Panc1 (cell line): Measurements from ENCODE around the gene SNX10. TPM values are rescaled to one million over a fixed set of nuclear protein-coding genes. Genes with fewer than 3 reads are reported as not detected.

Experiments used
- ATAC-seq: fragments of 200-7000 bp; cut with Tn5 transposase; 2 replicates; pipeline ENCODE4 v1.9.1; 2020; ENCODE audit warnings: mild to moderate bottlenecking, moderate library complexity
- BruUV-seq: library from RNA; stranded (reverse); fragments of 400-500 nt; replicated peaks from 2 replicates; lab custom pipeline; 2021; lab: Mats Ljungman, UMichigan
- CTCF ChIA-PET: fragments of 300-600 bp; sonication (Branson Sonifier 250); formaldehyde crosslinking; loops from one replicate; lab custom pipeline; 2022; ENCODE audit warnings: antibody characterized with exemption; lab: Charles Lee
- POLR2A ChIA-PET: fragments of 300-600 bp; sonication (Branson Sonifier 250); formaldehyde crosslinking; loops from one replicate; lab custom pipeline; 2022; ENCODE audit warnings: antibody characterized with exemption; lab: Charles Lee
- DNase-seq: peaks from one replicate; pipeline ENCODE4 v3.0.0-alpha.2; 2010; ENCODE audit warnings: low read depth, low spot score
- H3K27ac ChIP-seq: 2 replicates; pipeline ENCODE4 v1.5.1; 2011; ENCODE audit warnings: mild to moderate bottlenecking, low read length, inconsistent platforms
- H3K27me3 ChIP-seq: fragments of 200-500 bp; sonication (Bioruptor generic); 2 replicates; pipeline ENCODE4 v1.6.0; 2014; ENCODE audit warnings: low read length, inconsistent platforms; ENCODE audit not compliant: control insufficient read depth, insufficient read depth
- H3K36me3 ChIP-seq: fragments of 200-500 bp; sonication (Bioruptor generic); 2 replicates; pipeline ENCODE4 v1.5.1; 2014; ENCODE audit warnings: inconsistent platforms, mild to moderate bottlenecking, low read length, moderate library complexity; ENCODE audit not compliant: control insufficient read depth, insufficient read depth
- H3K4me1 ChIP-seq: 2 replicates; pipeline ENCODE4 v1.5.1; 2011; ENCODE audit warnings: inconsistent platforms, mild to moderate bottlenecking, low read length, moderate library complexity; ENCODE audit not compliant: control insufficient read depth, insufficient read depth
- H3K4me3 ChIP-seq, 2 experiments: 2 replicates each; pipeline ENCODE4 v1.5.1; 2011 to 2012; ENCODE audit warnings: low read depth in 2 of 2, low read length in 2 of 2, mild to moderate bottlenecking in 2 of 2, inconsistent platforms in 1 of 2, moderate library complexity in 1 of 2
- H3K9me3 ChIP-seq: fragments of 200-500 bp; sonication (Bioruptor generic); 2 replicates; pipeline ENCODE4 v1.5.1; 2014; ENCODE audit warnings: low read depth, mild to moderate bottlenecking, inconsistent platforms, low read length, moderate library complexity; ENCODE audit not compliant: control insufficient read depth, insufficient read depth
- CTCF ChIP-seq: fragments of 450-650 bp; IDR thresholded peaks from 2 replicates; pipeline ENCODE4 v1.5.1; 2017; ENCODE audit warnings: mild to moderate bottlenecking
- POLR2AphosphoS5 ChIP-seq: IDR thresholded peaks from 2 replicates; pipeline ENCODE4 v1.6.1; 2012; ENCODE audit warnings: mild to moderate bottlenecking, low read depth, low read length, moderate library complexity
- REST ChIP-seq, 2 experiments: IDR thresholded peaks; 2 replicates each; pipeline ENCODE4 v1.6.1; 2011 to 2012; ENCODE audit warnings: low read depth in 2 of 2, control low read depth in 1 of 2, low read length in 1 of 2, mild to moderate bottlenecking in 1 of 2, moderate library complexity in 1 of 2; ENCODE audit not compliant: insufficient read depth in 1 of 2
- SIN3A ChIP-seq: IDR thresholded peaks from 2 replicates; pipeline ENCODE4 v1.6.1; 2012; ENCODE audit warnings: low read depth, mild to moderate bottlenecking, low read length, moderate library complexity, borderline replicate concordance; ENCODE audit not compliant: insufficient read depth
- TCF7L2 ChIP-seq: IDR thresholded peaks from 2 replicates; pipeline ENCODE4 v1.6.1; 2011; ENCODE audit warnings: mild to moderate bottlenecking, low read depth, low read length, inconsistent platforms
- in situ Hi-C: cut with HindIII; loops from 2 replicates; pipeline ENCODE4 v1.10.0; 2016; ENCODE audit warnings: low sequenced_read_pairs, low pct_unique_long_range_greater_than_20kb
- intact Hi-C: fragments of 100-400 bp; cut with micrococcal nuclease; formaldehyde crosslinking; loops from one replicate; pipeline ENCODE4 v1.10.0; 2022; ENCODE audit not compliant: unreplicated experiment
- total RNA-seq: library from RNA; stranded (reverse); gene quantifications from one replicate; pipeline ENCODE4 v1.2.1, GENCODE V29; 2021; ENCODE audit not compliant: unreplicated experiment

SNX10 gene
- total RNA-seq, 1 experiment from 2014 or later = 21.8 TPM

- ATAC-seq (no peak), DNase-seq (no peak)
- Histone ChIP-seq H3K27ac (no peak overlapping the region), H3K27me3 (peaks cover 8% of the 10 kb centered on the region), H3K4me3 (no peak overlapping the region), H3K9me3 (no peaks in the 10 kb centered on the region), H3K4me1 (no peaks in the 10 kb centered on the region; the same call in none of the 2 replicates), H3K36me3 (no peaks in the 10 kb centered on the region)
- CTCF ChIA-PET = no interaction called here
- intact Hi-C loops (no loop called here), in situ Hi-C loops (no loop called here)
- no TSS peak for BruUV-seq
- TF ChIP-seq TCF7L2 (no peak), SIN3A (no peak), REST (IDR thresholded peaks at IDR 0.05; ENCODE audit: insufficient read depth in 1 of 2, low read depth in 2 of 2, low read length in 1 of 2) (no peak), POLR2AphosphoS5 (no peak), CTCF (no peak)
- POLR2A ChIA-PET = no interaction called here
These were observed 131.1 kb downstream of the SNX10 start for GRCh38 chr7:26422761-26423160.

GRCh38 chr7:26423436-26423835, 131.8 kb downstream of the SNX10 start:
- no TSS peak for BruUV-seq
- intact Hi-C loops (no loop called here), in situ Hi-C loops (no loop called here)
- ChIA-PET POLR2A (no interaction called here), CTCF (no interaction called here)
- H3K36me3 ChIP-seq = no peaks in the 10 kb centered on the region
- DNase-seq = no peak
- 0 out of 2 replicates have a peak, but pooled peaks have one; percentile 26 for ATAC-seq
- no peak for TF ChIP-seq REST (IDR thresholded peaks at IDR 0.05; ENCODE audit: insufficient read depth in 1 of 2, low read depth in 2 of 2, low read length in 1 of 2)
- H3K27me3 ChIP-seq = peaks cover 6% of the 10 kb centered on the region
- H3K4me3 ChIP-seq = no peak overlapping the region
- H3K27ac ChIP-seq = no peak overlapping the region
- no peaks in the 10 kb centered on the region for H3K9me3 ChIP-seq
- no peaks in the 10 kb centered on the region; the same call in 1 of the 2 replicates for H3K4me1 ChIP-seq

Other genes starting within 250 kb of the SNX10 start
- 78.5 TPM for gene NFE2L3, start 139.7 kb upstream of the SNX10 start, total RNA-seq
- 819 TPM for gene HNRNPA2B1, start 91.1 kb upstream of the SNX10 start, total RNA-seq
- 308 TPM for gene CBX3, start 90.1 kb upstream of the SNX10 start, total RNA-seq